SU-DHL-6 (cell line): Measurements from ENCODE around the gene MACF1.

Experiments used
- EZH2phosphoT487 ChIP-seq: fragments of 200-600 bp; sonication (generic), shearing (Covaris generic); conservative IDR thresholded peaks from 2 replicates; pipeline ENCODE4 v1.6.1; 2018; ENCODE audit warnings: mild to moderate bottlenecking, antibody characterized with exemption, low read length, moderate library complexity, mixed read lengths
- TF ChIP-seq, protein P1 (sequence below): fragments of 200-600 bp; sonication (generic); IDR thresholded peaks from one replicate; pipeline ENCODE4 v1.5.1; 2017; ENCODE audit warnings: antibody characterized with exemption, mild to moderate bottlenecking, low read length, moderate library complexity; ENCODE audit not compliant: insufficient read depth, poor library complexity, severe bottlenecking

DNA sequence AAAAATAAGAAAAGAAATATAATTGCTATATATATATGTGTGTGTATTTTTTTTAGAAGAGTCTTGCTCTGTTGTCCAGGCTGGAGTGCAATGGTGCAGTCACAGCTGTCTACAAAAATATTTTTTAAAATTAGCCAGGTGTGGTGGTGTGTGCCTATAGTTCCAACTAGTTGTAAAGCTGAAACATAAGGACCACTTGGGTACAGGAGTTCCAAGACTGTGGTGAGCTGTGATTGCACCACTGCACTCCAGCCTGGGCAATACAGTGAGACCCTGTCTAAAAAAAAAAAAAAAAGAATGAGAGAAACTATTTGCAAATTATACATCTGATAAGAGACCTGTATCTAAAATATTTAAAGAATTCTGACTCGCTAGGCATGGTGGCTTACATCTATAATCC, 328.9 kb downstream of the MACF1 start:
- TF ChIP-seq, protein P1, sequence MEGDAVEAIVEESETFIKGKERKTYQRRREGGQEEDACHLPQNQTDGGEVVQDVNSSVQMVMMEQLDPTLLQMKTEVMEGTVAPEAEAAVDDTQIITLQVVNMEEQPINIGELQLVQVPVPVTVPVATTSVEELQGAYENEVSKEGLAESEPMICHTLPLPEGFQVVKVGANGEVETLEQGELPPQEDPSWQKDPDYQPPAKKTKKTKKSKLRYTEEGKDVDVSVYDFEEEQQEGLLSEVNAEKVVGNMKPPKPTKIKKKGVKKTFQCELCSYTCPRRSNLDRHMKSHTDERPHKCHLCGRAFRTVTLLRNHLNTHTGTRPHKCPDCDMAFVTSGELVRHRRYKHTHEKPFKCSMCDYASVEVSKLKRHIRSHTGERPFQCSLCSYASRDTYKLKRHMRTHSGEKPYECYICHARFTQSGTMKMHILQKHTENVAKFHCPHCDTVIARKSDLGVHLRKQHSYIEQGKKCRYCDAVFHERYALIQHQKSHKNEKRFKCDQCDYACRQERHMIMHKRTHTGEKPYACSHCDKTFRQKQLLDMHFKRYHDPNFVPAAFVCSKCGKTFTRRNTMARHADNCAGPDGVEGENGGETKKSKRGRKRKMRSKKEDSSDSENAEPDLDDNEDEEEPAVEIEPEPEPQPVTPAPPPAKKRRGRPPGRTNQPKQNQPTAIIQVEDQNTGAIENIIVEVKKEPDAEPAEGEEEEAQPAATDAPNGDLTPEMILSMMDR = no peak
- no peak for TF ChIP-seq EZH2phosphoT487
